EH (cell line): ENCODE data around the gene C17orf113.
"Not testable (repeated sequence)": the region's sequence is repeated elsewhere in the genome, so short reads cannot be mapped to it uniquely, and the experiment has no call there.

Experiments used
- DNase-seq: peaks from one replicate; pipeline ENCODE4 v3.0.0-alpha.2; 2015; ENCODE audit warnings: low read depth

Gene C17orf113

DNA sequence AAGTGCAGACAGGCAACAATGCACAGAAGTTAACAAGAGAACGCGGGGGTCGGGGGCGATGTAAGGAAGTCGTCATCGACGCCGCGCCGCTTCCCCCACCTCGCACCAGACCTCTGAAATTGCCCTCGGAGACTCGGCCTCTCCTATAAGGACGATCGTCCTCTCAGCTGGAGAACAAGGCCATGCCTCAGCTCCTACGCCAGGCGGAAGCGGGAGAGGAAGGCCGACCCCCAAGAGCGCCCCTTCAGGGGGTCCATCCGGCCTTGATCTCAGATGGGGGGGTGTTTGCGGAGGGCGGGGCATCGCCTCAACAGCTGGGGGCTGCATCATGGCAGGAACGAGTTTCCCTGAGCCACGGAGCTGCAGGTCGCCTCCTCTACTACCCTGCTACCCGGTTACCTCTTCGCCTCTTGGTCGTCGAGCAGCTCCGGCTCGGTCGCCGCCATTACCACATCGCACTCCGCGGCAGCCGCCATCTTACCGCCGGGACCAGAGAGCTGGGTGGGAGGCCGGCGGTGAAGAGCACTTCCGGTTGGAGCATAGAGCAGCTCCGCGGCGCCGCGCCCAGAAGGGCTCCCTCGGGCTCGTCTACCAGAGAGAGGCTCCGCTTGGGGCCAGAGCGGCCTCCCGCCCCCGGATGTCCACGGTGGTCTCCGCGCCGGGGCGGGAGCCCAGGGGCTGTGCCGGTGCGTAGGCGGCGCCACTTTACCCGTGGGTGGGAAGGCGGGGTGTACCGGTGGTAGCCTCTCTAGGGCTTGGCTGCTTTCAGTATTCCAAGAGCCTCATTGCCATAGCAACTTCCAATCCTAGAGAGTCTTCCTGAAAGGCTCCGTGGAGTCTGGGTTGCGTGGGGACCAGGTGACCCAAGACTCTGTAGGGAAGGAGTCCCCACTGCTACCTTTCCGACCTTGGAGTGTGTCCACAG, 33.2 kb downstream of the C17orf113 start, which contains the start of gene DNAJC7:
Gene DNAJC7 (minus strand): TSS at position 499 of the 925 bp plus-strand sequence. CDS start 23 bp downstream, at position 476.
- peak; percentile 91 for DNase-seq

DNA sequence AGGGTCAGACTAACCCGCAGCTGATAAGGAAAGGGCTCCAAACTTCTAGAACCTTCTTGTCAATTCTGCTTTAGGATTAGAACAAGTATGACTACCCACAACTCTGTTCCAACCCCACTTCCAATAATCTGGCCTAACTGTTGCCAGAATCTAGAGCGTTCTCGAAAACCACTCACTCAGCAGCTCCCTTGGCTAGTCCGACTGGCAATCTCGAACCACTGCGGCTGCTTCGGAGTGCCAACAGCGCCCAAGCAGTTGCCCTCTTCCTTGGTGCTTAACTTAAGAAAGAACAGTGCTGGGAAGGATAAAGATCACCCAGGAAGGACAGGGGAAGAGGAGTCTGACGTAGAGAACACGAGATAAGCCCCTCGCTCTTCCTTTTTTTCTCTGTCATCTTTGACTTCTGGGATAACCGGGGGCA, 34.0 kb downstream of the C17orf113 start:
- peak; percentile 31 for DNase-seq

DNA sequence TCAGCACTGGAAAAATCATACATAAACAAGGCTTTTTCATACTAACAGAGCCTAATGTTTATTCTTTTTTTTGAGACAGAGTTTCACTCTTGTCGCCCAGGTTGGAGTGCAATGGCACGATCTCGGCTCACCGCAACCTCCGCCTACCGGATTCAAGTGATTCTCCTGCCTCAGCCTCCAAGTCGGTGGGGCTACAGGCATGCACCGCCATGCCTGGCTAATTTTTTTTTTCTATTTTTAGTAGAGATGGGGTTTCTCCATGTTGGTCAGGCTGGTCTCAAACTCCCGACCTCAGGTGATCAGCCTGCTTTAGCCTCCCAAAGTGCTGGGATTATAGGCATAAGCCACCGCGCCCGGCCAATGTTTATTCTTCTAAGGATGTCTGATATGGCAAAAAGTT, 36.7 kb downstream of the C17orf113 start:
- not testable (repeated sequence) for DNase-seq

DNA sequence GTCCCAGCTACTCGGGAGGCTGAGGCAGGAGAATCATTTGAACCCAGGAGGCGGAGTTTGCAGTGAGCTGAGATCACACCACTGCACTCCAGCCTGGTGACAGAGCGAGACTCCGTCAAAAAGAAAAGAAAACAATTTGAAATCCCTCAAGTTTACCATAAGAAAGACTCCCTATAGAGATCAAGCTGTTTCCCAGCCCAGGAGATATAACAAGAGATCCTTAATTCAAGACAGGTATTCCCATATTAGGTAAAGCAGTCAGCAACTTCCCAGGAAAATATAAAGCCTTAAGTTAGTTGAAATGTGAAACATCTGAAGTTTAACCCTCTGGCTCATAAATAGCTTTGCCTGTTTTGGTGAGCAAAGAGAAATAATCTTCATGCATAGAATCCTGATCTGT, 38.0 kb downstream of the C17orf113 start:
- not testable (repeated sequence) for DNase-seq

DNA sequence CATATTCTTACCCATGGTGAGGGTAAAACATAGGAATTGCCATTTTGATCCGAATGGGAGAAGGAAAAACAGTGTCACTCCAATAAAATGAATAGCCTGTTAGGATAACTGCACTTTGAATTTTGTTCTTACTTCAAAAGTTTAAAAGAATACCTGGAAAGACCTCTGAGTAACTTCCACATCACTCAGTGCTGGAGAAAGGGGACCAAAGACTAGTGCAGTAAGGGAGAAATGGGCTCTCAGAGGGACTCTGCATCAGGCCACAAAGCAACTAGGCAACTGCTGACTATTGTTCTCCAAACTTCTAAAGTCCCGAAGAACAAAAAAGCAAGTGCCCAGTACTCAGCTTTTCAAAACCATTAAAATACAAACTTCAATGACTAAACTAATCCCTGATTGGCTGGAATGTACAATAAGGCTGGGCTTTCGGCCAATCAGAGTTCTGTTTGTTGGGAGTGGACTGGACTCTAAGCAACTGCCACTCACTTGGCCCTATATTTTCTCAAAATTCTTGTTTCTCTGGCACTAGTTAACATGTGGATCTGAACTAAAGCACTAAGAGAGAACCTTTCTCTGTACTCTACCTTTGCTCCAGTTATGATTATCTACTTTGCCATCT, 39.4 kb downstream of the C17orf113 start:
- DNase-seq: peak; percentile 40

DNA sequence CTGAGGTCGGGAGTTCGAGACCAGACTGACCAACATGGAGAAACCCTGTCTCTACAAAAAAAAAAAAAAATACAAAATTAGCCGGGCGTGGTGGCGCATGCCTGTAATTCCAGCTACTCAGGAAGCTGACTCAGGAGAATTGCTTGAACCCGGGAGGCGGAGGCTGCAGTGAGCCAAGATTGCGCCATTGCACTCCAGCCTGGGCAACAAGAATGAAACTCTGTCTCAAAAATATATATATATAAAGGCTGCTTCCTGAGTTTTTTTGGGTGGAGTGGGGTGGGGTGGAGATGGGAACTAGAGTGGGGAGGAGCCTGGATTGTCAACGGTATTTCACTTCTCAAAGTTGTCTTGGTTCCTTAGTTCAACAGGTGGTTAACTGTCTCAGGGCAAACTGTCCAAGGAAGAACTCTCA, 40.1 kb downstream of the C17orf113 start:
- DNase-seq: peak; percentile 65

DNA sequence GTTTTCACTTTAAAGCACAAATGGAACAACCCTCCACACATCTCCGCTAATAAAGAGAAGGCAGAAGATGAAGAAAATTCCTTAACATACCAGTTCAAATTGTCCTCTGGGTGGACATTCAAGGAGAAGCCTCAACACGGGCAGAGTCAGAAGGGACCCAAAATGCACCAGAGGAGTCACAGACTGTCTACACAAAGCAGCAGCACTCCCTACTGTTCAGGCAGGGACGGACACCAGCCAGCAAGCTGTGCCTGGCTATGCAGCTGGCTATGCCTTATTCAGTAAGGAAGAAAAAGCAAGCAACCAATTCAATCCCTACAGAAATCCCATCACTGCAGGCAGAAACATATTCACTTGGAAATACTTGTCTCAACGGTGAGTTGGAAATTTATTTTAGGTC, 41.2 kb downstream of the C17orf113 start:
- peak; percentile 12 for DNase-seq

DNA sequence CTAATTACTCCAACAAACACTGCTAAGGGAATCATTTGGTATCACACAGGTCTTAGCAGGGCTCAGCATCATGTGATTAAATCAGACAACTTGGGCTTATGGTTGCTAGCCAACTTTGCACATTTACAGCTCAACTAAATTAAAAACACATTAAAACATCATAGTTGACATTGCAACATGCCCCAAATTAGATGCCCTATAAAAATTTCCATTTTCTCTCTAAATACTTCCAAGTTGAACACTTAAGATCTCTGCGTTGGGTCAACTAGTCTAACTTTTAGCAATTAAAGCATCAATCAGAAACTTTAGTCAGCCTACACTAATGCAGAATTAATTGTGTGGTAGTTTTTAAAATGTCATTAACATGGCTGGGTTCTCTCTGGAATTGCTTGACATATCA, 45.2 kb downstream of the C17orf113 start:
- peak; percentile 52 for DNase-seq

DNA sequence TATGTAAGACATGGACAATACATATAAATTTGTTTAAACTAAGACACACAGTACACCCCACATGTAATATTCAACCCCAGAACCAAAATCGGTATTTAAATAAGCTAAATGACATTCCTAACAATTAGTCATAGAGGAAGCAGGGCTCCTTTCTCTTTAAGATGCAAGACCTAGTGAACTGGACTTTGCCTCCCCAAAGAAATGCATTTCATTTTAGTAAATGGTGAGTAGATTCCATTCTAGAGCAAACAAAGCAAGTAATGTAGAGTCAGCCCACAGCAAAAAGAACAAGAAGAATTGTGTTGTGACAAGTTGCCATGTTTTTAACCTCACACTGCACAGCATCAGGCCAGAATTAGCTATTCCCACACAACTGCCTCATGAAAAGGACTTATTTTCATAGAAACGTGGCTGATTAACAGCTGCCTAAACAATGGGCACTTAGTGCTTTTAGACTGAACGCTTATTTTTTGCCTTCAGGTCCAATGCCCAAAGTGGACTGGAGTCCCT, 47.6 kb downstream of the C17orf113 start:
- peak; percentile 72 for DNase-seq

DNA sequence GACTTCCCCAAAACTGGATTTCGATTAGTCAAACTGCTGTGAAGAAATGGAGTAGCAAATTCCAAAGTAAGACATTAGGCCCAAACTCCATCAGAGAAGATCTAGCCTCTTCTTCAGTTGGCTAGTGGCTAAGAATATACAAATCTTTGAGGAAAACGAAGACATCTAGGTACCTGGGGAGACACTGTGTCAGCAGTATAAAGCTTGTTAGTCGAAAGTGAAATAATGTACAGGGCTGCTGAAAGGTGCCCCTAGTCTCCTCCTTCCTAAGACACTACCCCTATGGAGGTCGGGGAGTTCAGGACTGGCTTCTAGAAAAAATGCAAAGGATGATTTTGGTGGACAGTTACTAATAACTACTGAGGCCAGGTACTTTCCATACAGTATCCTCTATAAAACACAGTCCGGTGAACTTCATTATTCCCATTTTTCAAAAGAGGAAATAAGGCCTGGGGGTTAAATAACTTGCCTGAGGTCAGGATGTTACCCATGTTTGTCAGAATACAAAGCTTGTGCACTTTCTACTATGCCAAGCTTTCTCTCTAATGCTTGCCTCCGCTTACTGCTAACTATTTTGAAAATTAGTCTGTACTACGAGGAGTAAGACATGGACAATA, 48.1 kb downstream of the C17orf113 start:
- no peak for DNase-seq

DNA sequence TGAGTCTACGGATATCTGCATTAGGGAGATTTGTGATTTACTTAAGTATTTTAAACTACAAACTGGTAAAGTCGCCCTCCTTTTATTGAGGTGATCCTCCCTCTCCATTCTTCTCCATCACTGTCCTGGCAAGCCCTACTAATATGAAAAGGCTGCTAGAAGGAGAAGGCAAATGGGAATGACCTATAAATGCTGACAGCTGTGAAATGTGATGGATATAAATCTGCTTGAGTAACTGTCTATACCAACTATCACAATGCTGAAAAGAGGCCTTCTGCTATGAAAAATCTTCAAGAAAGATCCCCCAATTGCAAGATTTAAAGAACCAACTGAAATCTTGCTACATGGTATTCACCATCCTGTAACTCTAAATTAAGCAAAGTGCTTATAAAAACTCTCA, 48.7 kb downstream of the C17orf113 start:
- no peak for DNase-seq

DNA sequence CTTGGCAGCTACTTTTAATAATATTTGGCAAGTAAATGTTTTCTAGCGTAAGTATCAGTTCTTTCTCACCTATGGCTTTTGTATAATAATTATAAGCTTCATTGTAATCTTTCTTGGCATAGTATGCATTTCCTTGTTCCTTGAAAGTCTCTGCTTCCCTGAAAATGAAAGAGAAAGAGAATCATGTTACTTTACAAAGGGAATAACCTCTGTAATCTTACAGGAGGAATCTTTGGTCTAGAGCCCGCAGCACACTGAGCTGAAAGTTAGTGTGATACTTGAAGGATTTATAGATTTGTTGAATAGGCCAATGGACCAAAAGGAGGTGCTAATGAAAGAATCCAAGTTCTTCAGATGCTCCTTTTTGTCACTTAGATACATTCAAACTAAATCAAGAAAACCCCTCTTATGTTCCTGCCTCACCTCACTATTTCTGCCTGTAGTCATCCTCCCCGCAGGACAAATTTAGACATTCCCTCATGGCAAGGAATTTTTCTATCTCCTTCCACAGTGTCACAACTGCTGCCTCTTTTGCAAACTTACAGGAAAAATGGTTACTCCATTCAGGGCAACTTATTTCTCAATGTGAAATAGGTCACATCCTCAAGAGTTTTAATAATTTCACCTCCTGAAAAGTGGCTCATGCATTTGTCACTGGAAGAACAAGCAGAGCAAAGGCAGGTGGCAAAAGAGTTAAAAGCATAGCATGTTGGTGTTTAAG, 49.8 kb downstream of the C17orf113 start:
- no peak for DNase-seq

DNA sequence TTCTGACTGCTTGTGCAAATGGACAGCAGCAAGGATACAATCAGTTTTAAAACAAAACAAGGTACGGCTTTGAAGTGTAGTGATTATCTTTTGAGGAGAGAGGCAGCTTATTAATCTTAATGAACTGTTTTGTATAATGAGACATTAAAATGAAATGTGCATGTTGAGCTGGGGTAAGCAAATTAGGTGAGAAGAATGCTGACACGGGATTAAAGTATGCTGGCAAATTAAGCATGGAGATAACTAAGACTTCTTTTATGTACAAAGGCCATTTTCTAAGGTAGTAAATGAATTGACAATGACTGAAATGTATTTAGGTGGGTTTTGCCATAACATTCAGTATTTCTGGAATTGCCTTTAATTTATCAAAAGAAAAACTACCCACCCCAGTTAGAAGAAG, 51.9 kb downstream of the C17orf113 start:
- no peak for DNase-seq

DNA sequence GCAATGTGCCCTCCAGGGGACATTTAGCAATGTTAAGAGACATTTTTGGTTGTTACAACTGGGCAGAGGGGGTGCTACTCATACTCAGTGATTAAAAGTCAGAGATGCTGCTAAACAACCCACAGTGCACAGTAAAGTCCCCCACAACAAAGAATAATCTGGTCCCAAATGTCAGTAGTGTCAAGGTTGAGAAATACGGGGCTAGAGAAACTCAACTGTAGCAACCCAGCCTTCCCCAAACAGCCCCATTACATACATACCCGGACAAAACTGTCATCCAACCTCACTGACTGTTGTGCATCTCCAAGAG, 53.6 kb downstream of the C17orf113 start:
- no peak for DNase-seq

DNA sequence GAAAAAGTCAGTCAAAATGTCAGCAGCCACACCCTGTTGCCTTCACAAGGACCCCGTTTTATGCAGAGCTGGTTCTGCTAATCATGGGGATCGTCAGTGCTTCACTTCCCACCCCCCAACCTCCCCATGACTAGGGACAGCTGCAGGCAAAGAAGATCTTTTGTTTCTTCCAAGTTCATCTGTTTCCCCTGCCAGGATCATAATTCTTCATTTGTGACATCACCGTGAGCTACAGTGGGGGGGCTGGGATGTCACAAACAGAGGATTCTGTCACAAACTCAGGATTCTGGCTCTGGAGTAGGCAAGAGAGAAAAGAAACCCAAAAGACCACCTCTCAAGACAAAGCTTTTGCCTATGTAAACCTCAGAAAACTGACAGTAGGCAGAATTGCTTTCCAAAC, 57.8 kb downstream of the C17orf113 start:
- DNase-seq: peak; percentile 23

DNA sequence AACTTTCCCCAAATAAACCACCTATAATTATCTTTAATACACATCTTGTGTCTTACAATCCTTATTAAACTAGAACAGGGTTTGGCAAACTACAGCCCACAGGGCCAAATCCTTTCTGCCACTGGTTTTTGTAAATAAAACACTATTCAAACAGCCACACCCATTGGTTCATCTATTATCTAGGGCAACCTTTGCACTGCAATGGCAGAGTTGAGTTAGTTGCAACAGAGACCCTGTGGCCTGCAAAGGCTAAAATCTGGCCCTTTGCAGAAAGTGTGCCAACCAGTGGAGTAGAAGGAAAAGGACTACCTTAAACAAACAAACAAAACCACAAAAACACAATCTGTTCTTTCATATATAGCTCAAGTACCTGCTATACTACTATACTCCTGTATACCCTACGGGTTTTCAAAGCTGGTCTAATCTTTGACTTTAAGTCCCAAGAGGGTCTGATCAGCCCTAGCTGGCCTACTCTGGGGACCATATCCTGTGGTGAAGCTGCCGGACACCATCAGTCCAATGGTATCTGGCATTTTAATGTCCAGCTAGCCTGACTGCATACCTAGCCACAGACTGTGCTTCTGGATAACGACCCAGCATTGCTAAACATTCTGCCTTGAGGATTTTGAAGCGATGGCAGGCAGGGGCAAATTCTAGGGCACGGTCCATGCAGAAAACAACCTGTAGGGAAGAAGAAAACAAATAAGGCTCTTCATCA, 60.5 kb downstream of the C17orf113 start:
- no peak for DNase-seq

DNA sequence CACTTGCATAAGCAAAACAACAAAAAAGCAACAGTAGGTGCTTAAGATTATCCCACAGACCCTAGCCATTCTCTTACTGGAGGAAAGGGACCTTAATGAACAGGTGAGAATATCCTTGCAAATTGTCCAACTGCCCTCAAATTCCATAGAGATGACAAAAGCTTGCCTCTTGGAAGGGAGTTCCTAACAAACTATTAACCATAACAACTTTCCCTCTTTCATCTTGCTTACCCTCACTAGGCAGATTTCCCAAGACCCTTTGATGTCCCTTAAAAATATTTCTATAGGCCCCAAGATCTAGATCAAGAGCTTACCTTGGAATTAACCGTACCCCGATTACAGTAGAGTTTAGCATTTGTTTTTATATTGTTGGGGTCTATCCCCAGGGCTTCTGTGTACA, 62.0 kb downstream of the C17orf113 start:
- DNase-seq: no peak
